C4-2B (cell line): ENCODE results near the gene ELOVL7.

Experiments used
- CTCF ChIP-seq: fragments of 450-650 bp; conservative IDR thresholded peaks from 2 replicates; pipeline ENCODE4 v1.5.1; 2017; ENCODE audit warnings: mild to moderate bottlenecking
- ZFX ChIP-seq: fragments of 450-650 bp; IDR thresholded peaks from 2 replicates; pipeline ENCODE4 v1.6.1; 2017

- TF ChIP-seq CTCF (no peak), ZFX (no peak)
Observed at GRCh38 chr5:60803712-60804111, 40.4 kb downstream of the ELOVL7 start.
